Gastrocnemius medialis (tissue), 4 donors: ENCODE measurements around the gene PBX1. TPM values are rescaled to one million over a fixed set of nuclear protein-coding genes. Genes with fewer than 3 reads are reported as not detected.
A peak's percentile ranks its signal among the peaks of the same experiment; 100 is the strongest.

Source experiments
- ATAC-seq, 2 donors: fragments of 150-250 bp; one replicate each; pipeline ENCODE4 v1.9.1; 2016
- DNase-seq, 2 donors: peaks; one replicate each; pipeline ENCODE4 v3.0.0-alpha.2; 2019
- H3K27ac ChIP-seq, 4 donors: fragments of 200-600 bp; sonication (generic); 1 replicate in 1 of 4; 2 replicates in 3 of 4; pipeline ENCODE4 v1.5.1; 2016 to 2018; ENCODE audit warnings: mild to moderate bottlenecking in 2 of 4, moderate library complexity in 1 of 4
- H3K27me3 ChIP-seq, 3 donors: fragments of 200-600 bp; sonication (generic) in 2 of 3; 1 replicate in 1 of 3; 2 replicates in 2 of 3; pipeline versions ENCODE4 v1.5.1 to v1.6.0; 2016 to 2019; ENCODE audit warnings: mild to moderate bottlenecking in 1 of 3, moderate library complexity in 1 of 3
- H3K36me3 ChIP-seq, 2 donors: fragments of 200-600 bp; sonication (generic) in 1 of 2; one replicate each; pipeline ENCODE4 v1.5.1; 2017 to 2018
- H3K4me1 ChIP-seq, 2 donors: fragments of 200-600 bp; sonication (generic) in 1 of 2; one replicate each; pipeline ENCODE4 v1.5.1; 2016 to 2017; ENCODE audit warnings: mild to moderate bottlenecking in 2 of 2
- H3K4me3 ChIP-seq, 4 donors: fragments of 200-600 bp; sonication (generic) in 3 of 4; 1 replicate in 1 of 4; 2 replicates in 3 of 4; pipeline ENCODE4 v1.5.1; 2016 to 2019; ENCODE audit warnings: mild to moderate bottlenecking in 2 of 4
- H3K9me3 ChIP-seq, 3 donors: fragments of 200-600 bp; sonication (generic) in 2 of 3; 1 replicate in 1 of 3; 2 replicates in 2 of 3; pipeline ENCODE4 v1.5.1; 2016 to 2019
- CTCF ChIP-seq, 5 experiments: fragments of 450-650 bp in 3 of 5; fragments of 200-600 bp in 2 of 5; sonication (generic) in 2 of 5; IDR thresholded peaks in 4 of 5; conservative IDR thresholded peaks in 1 of 5; 1 replicate in 4 of 5; 2 replicates in 1 of 5; pipeline ENCODE4 v1.5.1; 2016 to 2019; ENCODE audit warnings: antibody characterized with exemption in 5 of 5, mild to moderate bottlenecking in 3 of 5, moderate library complexity in 3 of 5
- POLR2A ChIP-seq, 2 donors: fragments of 450-650 bp; IDR thresholded peaks; one replicate each; pipeline ENCODE4 v1.6.1; 2017; ENCODE audit warnings: antibody characterized with exemption in 2 of 2, mild to moderate bottlenecking in 2 of 2, moderate library complexity in 2 of 2
- in situ Hi-C, 4 donors: fragments of 200-750 bp; cut with MboI; loops; one replicate each; pipeline versions ENCODE4 v1.15.0 to v1.8.0; 2017; ENCODE audit warnings: low sequenced_read_pairs in 4 of 4
- intact Hi-C: fragments of 100-400 bp; cut with DNase I; formaldehyde crosslinking; loops from one replicate; pipeline ENCODE4 v1.15.1; 2023; ENCODE audit warnings: low total_unique reads
- total RNA-seq, 4 donors: library from RNA; depleted of rRNA; stranded (reverse); fragments of >200 nt; gene quantifications; one replicate each; pipeline versions ENCODE4 v1.1.0 to v1.2.3, GENCODE V29; 2016

The PBX1 gene
- total RNA-seq, 4 donors from 2014 or later, result 21.7 to 36.5 (median 29.0) TPM

DNA sequence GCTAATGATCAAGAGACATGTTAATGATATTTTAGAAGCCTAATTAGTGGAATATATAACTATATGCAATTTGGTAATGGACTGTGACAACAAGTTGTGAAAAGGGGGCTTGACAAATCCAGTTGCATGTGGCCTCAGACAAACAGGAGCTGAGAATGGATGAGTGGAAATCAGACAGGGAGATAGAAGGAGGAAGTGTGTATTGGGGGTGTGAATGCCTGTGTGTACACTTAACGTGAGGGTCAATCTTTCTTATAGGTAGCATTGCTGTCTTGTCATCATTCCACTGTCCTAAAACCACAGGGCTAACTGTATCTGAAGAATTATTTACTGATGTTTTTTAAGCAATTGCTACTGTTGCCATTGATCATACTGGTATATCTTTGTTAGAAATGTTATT lies 64.8 kb downstream of the PBX1 start:
- no peak overlapping the region for H3K4me3 ChIP-seq
- no peaks in the 10 kb centered on the region for H3K9me3 ChIP-seq
- no peaks in the 10 kb centered on the region for H3K27me3 ChIP-seq
- H3K27ac ChIP-seq, result peak overlapping the region in 3 of 4 donors; percentile 80 to 84 (median 83)
- TF ChIP-seq CTCF (IDR thresholded peaks at IDR 0.05 in 4 of 5, conservative IDR thresholded peaks at IDR 0.05 in 1 of 5), result no peak
- no peak for TF ChIP-seq POLR2A (IDR thresholded peaks at IDR 0.05)
- intact Hi-C loops, result no loop called here
- ATAC-seq (no peak), DNase-seq (no peak)
- in situ Hi-C loops, result no loop called here
- H3K36me3 ChIP-seq, result no peaks in the 10 kb centered on the region
- H3K4me1 ChIP-seq, result peaks cover 28 to 45% of the 10 kb centered on the region in 2 donors

- no peak for TF ChIP-seq CTCF (IDR thresholded peaks at IDR 0.05 in 4 of 5, conservative IDR thresholded peaks at IDR 0.05 in 1 of 5)
- no peak for TF ChIP-seq POLR2A (IDR thresholded peaks at IDR 0.05)
- in situ Hi-C loops, result no loop called here
- Histone ChIP-seq H3K4me3 (no peak overlapping the region), H3K27ac (no peak overlapping the region), H3K36me3 (no peaks in the 10 kb centered on the region), H3K27me3 (no peaks in the 10 kb centered on the region), H3K9me3 (no peaks in the 10 kb centered on the region), H3K4me1 (peaks cover 22 to 39% of the 10 kb centered on the region in 2 donors)
- DNase-seq, result no peak
- ATAC-seq, result no peak
- intact Hi-C loops, result no loop called here
Observed at GRCh38 chr1:164624400-164624799, 65.4 kb downstream of the PBX1 start.

DNA sequence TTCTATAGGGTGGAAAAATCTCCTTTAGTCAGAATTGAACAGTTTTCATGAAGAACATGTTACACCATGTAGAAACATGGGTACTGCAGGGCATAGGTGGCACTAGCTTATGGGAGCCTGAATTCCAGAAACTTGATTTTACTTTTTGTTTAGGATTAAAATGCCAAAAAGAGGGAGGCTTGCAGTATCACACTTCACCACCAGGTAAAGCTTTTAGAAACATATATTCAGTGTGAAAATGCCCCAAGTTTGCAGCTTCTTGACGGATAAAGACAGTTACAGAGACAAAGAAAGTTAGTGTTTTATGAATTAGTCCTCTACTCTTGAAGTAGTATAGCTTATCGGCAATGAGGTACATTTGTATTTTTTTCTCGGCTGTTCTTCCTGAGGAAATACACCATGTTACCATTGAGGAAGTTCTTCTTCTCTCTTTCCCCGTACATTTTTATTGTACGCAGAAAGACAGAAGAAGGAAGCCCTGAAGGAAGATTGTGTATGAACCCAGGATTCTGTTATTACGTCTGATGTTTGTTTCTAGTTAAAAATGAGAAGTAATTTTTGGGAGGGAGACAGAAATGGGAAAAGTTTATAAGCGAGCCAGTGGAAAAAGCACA lies 66.1 kb downstream of the PBX1 start:
- DNase-seq (no peak), ATAC-seq (no peak)
- intact Hi-C loops (no loop called here), in situ Hi-C loops (no loop called here)
- H3K4me3 ChIP-seq, result no peak overlapping the region
- H3K27ac ChIP-seq, result no peak overlapping the region
- H3K4me1 ChIP-seq, result peaks cover 22 to 40% of the 10 kb centered on the region in 2 donors
- H3K27me3 ChIP-seq, result no peaks in the 10 kb centered on the region
- TF ChIP-seq POLR2A (IDR thresholded peaks at IDR 0.05), result no peak
- peak in 1 of 5 experiments; percentile 32 for TF ChIP-seq CTCF (IDR thresholded peaks at IDR 0.05 in 4 of 5, conservative IDR thresholded peaks at IDR 0.05 in 1 of 5)
- no peaks in the 10 kb centered on the region for H3K9me3 ChIP-seq
- no peaks in the 10 kb centered on the region for H3K36me3 ChIP-seq

DNA sequence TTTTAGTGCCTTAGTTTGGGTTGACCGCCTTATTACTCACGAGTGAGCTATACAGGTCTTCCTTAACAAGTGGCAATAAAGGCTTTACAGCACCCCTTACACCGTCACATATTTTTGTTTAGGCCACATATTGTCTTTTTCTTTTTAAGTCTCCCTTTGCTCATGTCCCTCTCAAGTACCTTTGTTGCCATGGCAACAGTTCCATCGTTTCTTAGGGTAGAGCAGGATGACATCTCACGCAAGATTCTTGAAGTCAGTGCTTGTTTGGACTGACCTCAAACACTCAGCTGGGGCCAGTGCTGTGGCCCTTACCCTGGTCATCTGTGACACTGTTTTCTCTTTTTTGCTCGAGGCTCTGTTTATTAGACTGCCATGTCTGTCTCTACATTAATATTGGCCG lies 69.8 kb downstream of the PBX1 start:
- intact Hi-C loops (no loop called here), in situ Hi-C loops (no loop called here)
- TF ChIP-seq CTCF (IDR thresholded peaks at IDR 0.05 in 4 of 5, conservative IDR thresholded peaks at IDR 0.05 in 1 of 5) (no peak), POLR2A (IDR thresholded peaks at IDR 0.05) (no peak)
- no peak for DNase-seq
- no peaks in the 10 kb centered on the region for H3K9me3 ChIP-seq
- H3K27ac ChIP-seq, result peak overlapping the region in 1 of 4 donors; percentile 89
- peaks cover 36 to 37% of the 10 kb centered on the region in 2 donors for H3K4me1 ChIP-seq
- no peak for ATAC-seq
- no peak overlapping the region for H3K4me3 ChIP-seq
- H3K27me3 ChIP-seq, result no peaks in the 10 kb centered on the region
- H3K36me3 ChIP-seq, result no peaks in the 10 kb centered on the region

- ATAC-seq, result no peak
- Histone ChIP-seq H3K27ac (peak overlapping the region; percentile 65 to 92 (median 86)), H3K36me3 (no peaks in the 10 kb centered on the region), H3K4me3 (no peak overlapping the region), H3K27me3 (no peaks in the 10 kb centered on the region), H3K9me3 (no peaks in the 10 kb centered on the region), H3K4me1 (peaks cover 48% of the 10 kb centered on the region in 2 donors)
- TF ChIP-seq CTCF (IDR thresholded peaks at IDR 0.05 in 4 of 5, conservative IDR thresholded peaks at IDR 0.05 in 1 of 5) (no peak), POLR2A (IDR thresholded peaks at IDR 0.05) (no peak)
- no peak for DNase-seq
- intact Hi-C loops (no loop called here), in situ Hi-C loops (loop anchor here in 1 of 4 donors (10.0 kb wide), 1 partner anchor 155 kb away; no protein-coding TSS in a partner anchor)
Observed at GRCh38 chr1:164629971-164630370, 71.0 kb downstream of the PBX1 start.
